GM18907 (cell line): ENCODE data around the gene GNB1L.
"Not testable (repeated sequence)": the region's sequence is repeated elsewhere in the genome, so short reads cannot be mapped to it uniquely, and the experiment has no call there.

Experiments
- ATAC-seq: cut with Tn5 transposase; IDR thresholded peaks from one replicate; pipeline ENCODE4 v1.9.1; 2021; ENCODE audit warnings: mild to moderate bottlenecking, moderate library complexity; ENCODE audit not compliant: unreplicated experiment

Gene GNB1L

GRCh38 chr22:19799322-19800190 is 55.1 kb downstream of the GNB1L start:
- no peak for ATAC-seq

- ATAC-seq: no peak
Measured at GRCh38 chr22:19798891-19799293, 55.8 kb downstream of the GNB1L start.

- ATAC-seq: no peak
Measured at GRCh38 chr22:19798003-19798665, 56.5 kb downstream of the GNB1L start.

GRCh38 chr22:19797086-19798002 is 57.3 kb downstream of the GNB1L start:
- ATAC-seq: no peak

GRCh38 chr22:19796160-19796559 is 58.5 kb downstream of the GNB1L start:
- ATAC-seq: no peak

GRCh38 chr22:19795617-19796008 is 59.1 kb downstream of the GNB1L start:
- ATAC-seq: no peak

- ATAC-seq: no peak
Measured at GRCh38 chr22:19793661-19794310, 60.9 kb downstream of the GNB1L start.

- no peak for ATAC-seq
Measured at GRCh38 chr22:19793161-19793560, 61.5 kb downstream of the GNB1L start.

GRCh38 chr22:19792383-19792896 is 62.2 kb downstream of the GNB1L start:
- ATAC-seq: not testable (repeated sequence)

- ATAC-seq: no peak
Measured at GRCh38 chr22:19791894-19792293, 62.8 kb downstream of the GNB1L start.

- ATAC-seq: no peak
Measured at GRCh38 chr22:19791243-19791642, 63.4 kb downstream of the GNB1L start.

- no peak for ATAC-seq
Measured at GRCh38 chr22:19789828-19790227, 64.8 kb downstream of the GNB1L start.

- ATAC-seq: no peak
Measured at GRCh38 chr22:19789406-19789805, 65.3 kb downstream of the GNB1L start.

GRCh38 chr22:19788661-19789225 is 65.9 kb downstream of the GNB1L start:
- ATAC-seq: no peak

- ATAC-seq: no peak
Measured at GRCh38 chr22:19787849-19788141, 66.9 kb downstream of the GNB1L start.

- no peak for ATAC-seq
Measured at GRCh38 chr22:19786959-19787848, 67.5 kb downstream of the GNB1L start.

- no peak for ATAC-seq
Measured at GRCh38 chr22:19786264-19786585, 68.4 kb downstream of the GNB1L start.

GRCh38 chr22:19785461-19786263 is 69.0 kb downstream of the GNB1L start:
- no peak for ATAC-seq
